BJ (cell line): ENCODE data around the gene PUM1. TPM values are rescaled to one million over a fixed set of nuclear protein-coding genes. Genes with fewer than 3 reads are reported as not detected.
"Not testable (repeated sequence)": the region's sequence is repeated elsewhere in the genome, so short reads cannot be mapped to it uniquely, and the experiment has no call there.

ENCODE experiments used
- CTCF ChIA-PET: fragments of 350-600 bp; formaldehyde crosslinking; extraction: SDS; loops from one replicate; lab custom pipeline; 2021; ENCODE audit warnings: antibody characterized with exemption, inconsistent platforms; lab: Yijun Ruan, JAX
- POLR2A ChIA-PET: fragments of 300-600 bp; sonication (Branson Sonifier 250); formaldehyde crosslinking; extraction: SDS; loops from one replicate; lab custom pipeline; 2021; ENCODE audit warnings: antibody characterized with exemption; lab: Charles Lee
- DNase-seq: peaks from one replicate; pipeline ENCODE4 v3.0.0-alpha.2; 2011; ENCODE audit warnings: low read depth
- H3K27me3 ChIP-seq: 2 replicates; pipeline ENCODE4 v1.6.0; 2011; ENCODE audit warnings: low read length; ENCODE audit not compliant: control insufficient read depth, insufficient read depth
- H3K36me3 ChIP-seq: 2 replicates; pipeline ENCODE4 v1.5.1; 2011; ENCODE audit warnings: low read length; ENCODE audit not compliant: control insufficient read depth, insufficient read depth
- H3K4me3 ChIP-seq: 2 replicates; pipeline ENCODE4 v1.5.1; 2011; ENCODE audit warnings: low read depth, mild to moderate bottlenecking, control low read depth, low read length
- polyA plus RNA-seq: library from polyadenylated mRNA; depleted of rRNA; stranded (reverse); fragments of >200 nt; gene quantifications from 2 replicates; pipeline ENCODE4 v1.2.3, GENCODE V29; 2011
- TF ChIP-seq, protein P1 (sequence below): IDR thresholded peaks from 2 replicates; pipeline ENCODE4 v1.5.1; 2011; ENCODE audit warnings: low read depth, mild to moderate bottlenecking, control low read depth, inconsistent platforms, low read length, moderate library complexity; ENCODE audit not compliant: insufficient read depth

The PUM1 gene
- polyA plus RNA-seq, 1 experiment: 66.9 TPM

DNA sequence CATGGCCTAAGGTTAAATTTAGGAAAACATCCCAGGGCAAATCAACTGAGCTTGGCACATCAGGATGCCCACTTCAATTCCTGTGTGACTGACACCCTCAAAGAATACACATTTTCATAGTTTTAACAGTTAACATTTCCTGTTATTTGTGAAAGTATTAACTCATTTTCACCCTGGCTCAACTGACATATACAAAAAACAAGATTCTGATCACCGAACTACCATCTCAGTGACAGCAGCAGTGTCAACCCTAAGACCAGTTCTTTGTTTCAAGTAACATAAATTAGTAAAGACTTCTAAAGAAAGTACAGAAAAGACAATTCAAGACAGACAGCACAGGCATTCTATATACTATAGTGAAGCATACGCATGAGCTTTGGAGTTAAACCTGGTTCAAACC, 88.0 kb downstream of the PUM1 start:
- H3K27me3 ChIP-seq: no peaks in the 10 kb centered on the region
- ChIA-PET CTCF (interaction anchor here (0.6 kb wide), 1 partner anchor 340 kb away, joined by 3 read pairs; no protein-coding TSS in a partner anchor), POLR2A (no interaction called here)
- TF ChIP-seq, protein P1, sequence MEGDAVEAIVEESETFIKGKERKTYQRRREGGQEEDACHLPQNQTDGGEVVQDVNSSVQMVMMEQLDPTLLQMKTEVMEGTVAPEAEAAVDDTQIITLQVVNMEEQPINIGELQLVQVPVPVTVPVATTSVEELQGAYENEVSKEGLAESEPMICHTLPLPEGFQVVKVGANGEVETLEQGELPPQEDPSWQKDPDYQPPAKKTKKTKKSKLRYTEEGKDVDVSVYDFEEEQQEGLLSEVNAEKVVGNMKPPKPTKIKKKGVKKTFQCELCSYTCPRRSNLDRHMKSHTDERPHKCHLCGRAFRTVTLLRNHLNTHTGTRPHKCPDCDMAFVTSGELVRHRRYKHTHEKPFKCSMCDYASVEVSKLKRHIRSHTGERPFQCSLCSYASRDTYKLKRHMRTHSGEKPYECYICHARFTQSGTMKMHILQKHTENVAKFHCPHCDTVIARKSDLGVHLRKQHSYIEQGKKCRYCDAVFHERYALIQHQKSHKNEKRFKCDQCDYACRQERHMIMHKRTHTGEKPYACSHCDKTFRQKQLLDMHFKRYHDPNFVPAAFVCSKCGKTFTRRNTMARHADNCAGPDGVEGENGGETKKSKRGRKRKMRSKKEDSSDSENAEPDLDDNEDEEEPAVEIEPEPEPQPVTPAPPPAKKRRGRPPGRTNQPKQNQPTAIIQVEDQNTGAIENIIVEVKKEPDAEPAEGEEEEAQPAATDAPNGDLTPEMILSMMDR: no peak
- H3K36me3 ChIP-seq: peaks cover 6% of the 10 kb centered on the region; the same call in 1 of the 2 replicates
- H3K4me3 ChIP-seq: no peak overlapping the region
- DNase-seq: no peak

DNA sequence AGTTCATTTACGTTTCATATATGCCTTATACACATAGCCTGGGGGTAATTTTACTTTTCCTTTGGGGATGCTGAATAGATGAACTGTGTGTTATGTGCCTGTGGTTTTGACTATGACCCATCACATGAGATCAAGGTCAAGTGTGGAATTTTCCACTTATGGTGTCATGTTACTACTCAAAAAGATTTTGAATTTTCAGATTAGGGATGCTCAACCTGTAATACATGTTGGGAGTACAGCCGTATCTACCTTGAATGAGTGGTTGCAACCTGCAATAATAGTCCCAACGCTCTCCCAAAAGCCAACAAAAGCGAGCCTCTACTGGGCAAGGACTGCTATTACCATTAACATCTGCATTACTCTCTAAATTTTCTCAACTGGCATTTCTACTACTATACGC, 88.4 kb downstream of the PUM1 start:
- POLR2A ChIA-PET: no interaction called here
- TF ChIP-seq, protein P1: 0 out of 2 replicates have a peak, but pooled peaks have one; percentile 23
- DNase-seq: no peak
- Histone ChIP-seq H3K4me3 (no peak overlapping the region), H3K36me3 (peaks cover 6% of the 10 kb centered on the region; the same call in 1 of the 2 replicates), H3K27me3 (no peaks in the 10 kb centered on the region)
- CTCF ChIA-PET: no interaction called here

- H3K36me3 ChIP-seq: peaks cover 6% of the 10 kb centered on the region; the same call in 1 of the 2 replicates
- H3K27me3 ChIP-seq: no peaks in the 10 kb centered on the region
- DNase-seq: no peak
- CTCF ChIA-PET: no interaction called here
- no peak overlapping the region for H3K4me3 ChIP-seq
- POLR2A ChIA-PET: no interaction called here
- TF ChIP-seq, protein P1: no peak
Observed at GRCh38 chr1:30976143-30976542, 89.4 kb downstream of the PUM1 start.

DNA sequence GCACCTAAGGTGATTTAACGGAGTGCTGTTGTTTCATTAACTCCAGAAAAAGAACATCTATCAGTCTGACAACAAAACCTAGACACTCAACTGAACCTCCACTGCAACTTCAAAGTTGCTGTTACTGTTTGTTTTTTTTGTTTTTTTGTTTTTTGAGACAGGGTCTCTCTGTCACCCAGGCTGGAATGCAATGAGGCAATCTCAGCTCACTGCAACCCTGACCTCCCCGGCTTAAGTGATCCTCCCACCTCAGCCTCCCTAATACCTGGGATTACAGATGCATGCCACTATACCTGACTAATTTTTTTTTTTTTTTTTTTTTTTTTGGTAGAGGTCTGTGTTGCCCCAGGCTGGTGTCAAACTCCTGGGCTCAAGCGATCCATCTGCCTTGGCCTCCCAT, 90.3 kb downstream of the PUM1 start:
- POLR2A ChIA-PET: no interaction called here
- CTCF ChIA-PET: interaction anchor here (0.7 kb wide), 1 partner anchor 9 kb away, joined by 3 read pairs; no protein-coding TSS in a partner anchor
- DNase-seq: no peak
- Histone ChIP-seq H3K36me3 (peaks cover 4% of the 10 kb centered on the region; the same call in 1 of the 2 replicates), H3K27me3 (no peaks in the 10 kb centered on the region), H3K4me3 (no peak overlapping the region)
- TF ChIP-seq, protein P1: no peak

DNA sequence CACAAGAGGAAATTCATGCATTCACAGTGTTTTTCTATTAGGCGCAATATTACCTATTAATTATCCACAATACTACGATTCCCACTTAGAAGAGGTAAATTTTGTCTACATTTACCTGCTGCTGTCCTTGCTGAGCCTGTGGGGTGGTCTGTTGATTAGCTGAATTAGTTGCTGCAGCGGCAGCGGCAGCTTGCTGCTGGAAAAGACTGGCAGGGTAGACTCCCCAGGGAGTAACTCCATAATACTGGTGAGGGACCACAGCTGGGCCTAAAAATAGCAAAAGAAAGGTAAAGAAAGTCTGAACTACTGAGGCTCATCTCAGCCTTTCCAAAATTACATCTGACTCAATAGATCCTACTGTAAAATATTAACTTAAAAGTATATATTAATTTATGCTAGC, 91.0 kb downstream of the PUM1 start:
- H3K36me3 ChIP-seq: peaks cover 5% of the 10 kb centered on the region; the same call in 1 of the 2 replicates
- CTCF ChIA-PET: interaction anchor here (0.7 to 1.1 kb wide), 3 partner anchors 10 to 70 kb away, joined by 3 read pairs; no protein-coding TSS in a partner anchor
- TF ChIP-seq, protein P1: no peak
- POLR2A ChIA-PET: no interaction called here
- H3K27me3 ChIP-seq: no peaks in the 10 kb centered on the region
- DNase-seq: no peak
- H3K4me3 ChIP-seq: no peak overlapping the region

DNA sequence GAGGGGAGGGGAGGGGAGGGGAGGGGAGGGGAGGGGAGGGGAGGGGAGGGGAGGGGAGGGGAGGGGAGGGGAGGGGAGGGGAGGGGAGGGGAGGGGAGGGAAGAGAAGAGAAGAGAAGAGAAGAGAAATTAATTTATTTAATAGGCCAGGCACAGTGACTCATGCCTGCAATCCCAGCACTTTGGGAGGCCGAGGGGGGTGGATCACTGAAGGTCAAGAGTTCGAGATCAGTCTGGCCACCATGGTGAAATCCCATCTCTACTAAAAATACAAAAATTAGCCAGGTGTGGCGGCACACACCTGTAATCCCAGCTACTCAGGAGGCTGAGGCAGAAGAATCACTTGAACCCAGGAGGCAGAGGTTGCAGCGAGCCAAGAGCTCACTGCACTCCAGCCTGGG, 93.2 kb downstream of the PUM1 start:
- H3K27me3 ChIP-seq, H3K4me3 ChIP-seq, POLR2A ChIA-PET, CTCF ChIA-PET, DNase-seq, H3K36me3 ChIP-seq: not testable (repeated sequence)
